RWPE2 (cell line): Measurements from ENCODE around the gene TIMM44.
A peak's percentile ranks its signal among the peaks of the same experiment; 100 is the strongest.

Experiments used
- ATAC-seq: fragments of 200-7000 bp; cut with Tn5 transposase; 3 replicates; pipeline ENCODE4 v1.9.1; 2021; ENCODE audit warnings: low read depth
- DNase-seq: peaks from one replicate; pipeline ENCODE4 v3.0.0-alpha.2; 2020; ENCODE audit warnings: low spot score
- H3K27ac ChIP-seq: fragments of 450-650 bp; 2 replicates; pipeline ENCODE4 v1.5.1; 2017; ENCODE audit warnings: mild to moderate bottlenecking; ENCODE audit not compliant: poor library complexity, severe bottlenecking
- H3K27me3 ChIP-seq: fragments of 250-450 bp; sonication (Bioruptor Pico); 2 replicates; pipeline ENCODE4 v1.5.1; 2021; ENCODE audit warnings: mild to moderate bottlenecking, moderate library complexity; ENCODE audit not compliant: insufficient read depth, poor library complexity, severe bottlenecking
- H3K36me3 ChIP-seq: fragments of 250-450 bp; sonication (Bioruptor Pico); 2 replicates; pipeline ENCODE4 v1.5.1; 2020; ENCODE audit warnings: low read depth, mild to moderate bottlenecking, moderate library complexity
- H3K4me1 ChIP-seq: fragments of 250-450 bp; sonication (Bioruptor Pico); 2 replicates; pipeline ENCODE4 v1.5.1; 2021; ENCODE audit warnings: mild to moderate bottlenecking, moderate library complexity; ENCODE audit not compliant: insufficient read depth, poor library complexity, severe bottlenecking
- H3K4me3 ChIP-seq: fragments of 250-450 bp; sonication (Bioruptor Pico); 2 replicates; pipeline ENCODE4 v1.5.1; 2021; ENCODE audit warnings: mild to moderate bottlenecking, moderate library complexity; ENCODE audit not compliant: severe bottlenecking
- H3K9me3 ChIP-seq: fragments of 250-450 bp; sonication (Bioruptor Pico); 2 replicates; pipeline ENCODE4 v1.5.1; 2021; ENCODE audit warnings: mild to moderate bottlenecking, moderate library complexity; ENCODE audit not compliant: severe bottlenecking
- TF ChIP-seq, protein P1 (sequence below): fragments of 450-650 bp; IDR thresholded peaks from one replicate; pipeline ENCODE4 v1.5.1; 2017; ENCODE audit warnings: mild to moderate bottlenecking, moderate library complexity; ENCODE audit not compliant: poor library complexity, severe bottlenecking

Gene TIMM44

DNA sequence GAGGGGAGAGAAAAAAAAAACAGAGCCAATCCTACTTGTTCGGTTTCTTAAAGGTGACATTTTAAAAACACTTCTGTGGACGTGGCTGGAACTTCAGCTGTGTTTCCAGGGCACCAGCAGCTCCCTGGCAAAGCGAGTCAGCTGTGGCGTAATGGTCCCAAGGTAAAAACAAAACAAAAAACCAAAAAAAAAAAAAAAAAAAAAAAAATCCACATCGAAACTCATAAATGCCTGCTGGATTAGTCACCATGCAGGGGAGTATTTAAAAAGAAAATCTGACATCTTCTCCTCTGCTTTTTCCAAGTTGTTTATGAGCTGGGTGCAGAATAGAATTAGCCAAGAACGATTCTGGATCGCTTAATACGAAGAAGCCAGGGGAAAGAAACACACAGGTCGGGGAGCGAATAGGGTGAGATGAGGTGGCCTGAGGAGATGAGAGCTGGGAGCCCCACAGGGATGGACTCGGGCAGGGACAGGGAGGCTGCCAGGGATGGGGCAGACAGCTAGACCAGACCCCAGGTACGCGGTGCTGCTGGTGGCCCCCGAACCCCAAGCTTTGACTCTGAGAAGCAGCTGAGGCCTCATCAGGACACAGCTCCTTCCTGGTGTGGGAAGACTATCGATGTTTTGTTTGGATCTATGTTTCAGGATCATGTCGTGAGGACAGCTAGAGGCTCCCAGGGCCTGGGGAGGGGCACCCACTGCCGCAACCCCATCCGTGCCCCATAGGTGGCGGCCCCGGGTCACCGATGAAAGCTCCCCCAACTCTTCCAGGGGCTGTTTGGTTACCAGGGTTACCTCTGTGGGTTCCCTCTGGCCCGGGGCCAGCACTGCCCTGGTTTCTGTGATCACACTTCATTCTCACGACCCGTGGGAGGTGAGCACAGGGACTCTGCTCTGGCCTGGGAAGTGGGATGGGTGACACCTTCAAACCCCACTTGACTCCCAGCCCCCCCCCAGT is 14.4 kb downstream of the TIMM44 start:
- no peak overlapping the region for H3K4me3 ChIP-seq

DNA sequence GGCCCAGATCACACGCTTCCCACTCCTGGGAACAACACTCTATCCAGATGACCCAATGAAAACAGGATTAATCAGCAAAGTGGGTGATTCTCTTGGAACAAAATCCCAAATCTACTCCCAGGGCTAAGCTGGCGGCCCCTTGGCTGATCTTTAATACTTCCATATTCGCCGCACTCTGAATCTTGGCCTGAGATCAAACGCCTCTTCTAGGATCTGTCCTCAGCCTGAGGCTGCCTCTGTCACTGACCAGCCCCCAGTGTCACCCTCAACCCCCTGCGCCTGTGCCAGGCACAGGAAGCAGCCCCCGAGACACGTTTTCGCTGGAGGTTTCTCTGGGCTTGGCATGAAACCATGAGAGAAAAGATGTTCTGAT is 15.1 kb downstream of the TIMM44 start:
- Histone ChIP-seq H3K36me3 (peaks cover 36% of the 10 kb centered on the region), H3K27ac (peak overlapping the region; percentile 77), H3K4me3 (no peak overlapping the region), H3K4me1 (peaks cover 15% of the 10 kb centered on the region), H3K27me3 (no peaks in the 10 kb centered on the region), H3K9me3 (no peaks in the 10 kb centered on the region)
- no peak for DNase-seq
- ATAC-seq = no peak
- TF ChIP-seq, protein P1, sequence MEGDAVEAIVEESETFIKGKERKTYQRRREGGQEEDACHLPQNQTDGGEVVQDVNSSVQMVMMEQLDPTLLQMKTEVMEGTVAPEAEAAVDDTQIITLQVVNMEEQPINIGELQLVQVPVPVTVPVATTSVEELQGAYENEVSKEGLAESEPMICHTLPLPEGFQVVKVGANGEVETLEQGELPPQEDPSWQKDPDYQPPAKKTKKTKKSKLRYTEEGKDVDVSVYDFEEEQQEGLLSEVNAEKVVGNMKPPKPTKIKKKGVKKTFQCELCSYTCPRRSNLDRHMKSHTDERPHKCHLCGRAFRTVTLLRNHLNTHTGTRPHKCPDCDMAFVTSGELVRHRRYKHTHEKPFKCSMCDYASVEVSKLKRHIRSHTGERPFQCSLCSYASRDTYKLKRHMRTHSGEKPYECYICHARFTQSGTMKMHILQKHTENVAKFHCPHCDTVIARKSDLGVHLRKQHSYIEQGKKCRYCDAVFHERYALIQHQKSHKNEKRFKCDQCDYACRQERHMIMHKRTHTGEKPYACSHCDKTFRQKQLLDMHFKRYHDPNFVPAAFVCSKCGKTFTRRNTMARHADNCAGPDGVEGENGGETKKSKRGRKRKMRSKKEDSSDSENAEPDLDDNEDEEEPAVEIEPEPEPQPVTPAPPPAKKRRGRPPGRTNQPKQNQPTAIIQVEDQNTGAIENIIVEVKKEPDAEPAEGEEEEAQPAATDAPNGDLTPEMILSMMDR = no peak

More for the DNA sequence above, 14.4 kb downstream of the TIMM44 start:
- peaks cover 15% of the 10 kb centered on the region for H3K4me1 ChIP-seq
- DNase-seq (peak; percentile 66), ATAC-seq (peak; percentile 50)
- TF ChIP-seq, protein P1 = peak; percentile 35
- no peaks in the 10 kb centered on the region for H3K9me3 ChIP-seq
- peak overlapping the region; percentile 77 for H3K27ac ChIP-seq
- no peaks in the 10 kb centered on the region for H3K27me3 ChIP-seq
- H3K36me3 ChIP-seq = peaks cover 43% of the 10 kb centered on the region

DNA sequence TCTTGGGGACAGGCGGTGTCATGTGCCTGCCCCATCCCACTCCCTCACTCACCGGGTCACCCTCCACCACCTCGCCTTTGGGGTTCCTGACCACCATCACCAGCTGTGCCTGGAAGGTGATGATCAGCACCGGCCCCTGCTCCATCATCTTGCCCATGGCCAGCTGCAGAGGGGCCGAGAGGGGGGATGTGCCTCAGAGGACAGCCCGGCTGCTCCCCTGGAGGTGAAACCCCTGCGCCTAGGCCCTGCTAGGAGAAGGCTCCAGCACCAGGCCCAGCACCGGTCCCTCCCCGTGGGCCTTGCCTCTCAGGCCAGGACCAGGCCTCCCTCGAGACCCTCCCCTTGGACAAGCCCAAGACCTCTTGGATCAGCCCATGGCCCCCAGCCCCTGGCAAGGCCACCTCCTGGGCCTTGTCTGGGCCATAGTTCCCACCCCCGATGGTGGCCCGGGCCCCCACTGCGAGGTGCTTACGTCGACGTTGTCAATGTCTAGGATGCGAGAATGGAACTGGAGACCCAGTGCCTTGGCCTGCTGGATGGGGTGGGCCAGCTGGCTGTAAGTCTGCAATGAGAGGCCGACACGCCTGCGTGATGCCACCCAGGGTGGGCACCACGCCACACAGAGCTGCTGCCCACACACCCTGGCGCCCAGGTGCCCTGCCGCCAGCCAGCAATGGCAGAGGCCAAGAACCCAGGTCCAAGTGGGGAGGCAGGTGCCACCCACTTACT is 15.7 kb downstream of the TIMM44 start:
- H3K27me3 ChIP-seq = no peaks in the 10 kb centered on the region
- H3K36me3 ChIP-seq = peaks cover 31% of the 10 kb centered on the region
- DNase-seq = peak; percentile 55
- ATAC-seq = no peak
- H3K4me1 ChIP-seq = peaks cover 15% of the 10 kb centered on the region
- H3K27ac ChIP-seq = peak overlapping the region; percentile 77
- no peak overlapping the region for H3K4me3 ChIP-seq
- no peaks in the 10 kb centered on the region for H3K9me3 ChIP-seq
- TF ChIP-seq, protein P1 = no peak

DNA sequence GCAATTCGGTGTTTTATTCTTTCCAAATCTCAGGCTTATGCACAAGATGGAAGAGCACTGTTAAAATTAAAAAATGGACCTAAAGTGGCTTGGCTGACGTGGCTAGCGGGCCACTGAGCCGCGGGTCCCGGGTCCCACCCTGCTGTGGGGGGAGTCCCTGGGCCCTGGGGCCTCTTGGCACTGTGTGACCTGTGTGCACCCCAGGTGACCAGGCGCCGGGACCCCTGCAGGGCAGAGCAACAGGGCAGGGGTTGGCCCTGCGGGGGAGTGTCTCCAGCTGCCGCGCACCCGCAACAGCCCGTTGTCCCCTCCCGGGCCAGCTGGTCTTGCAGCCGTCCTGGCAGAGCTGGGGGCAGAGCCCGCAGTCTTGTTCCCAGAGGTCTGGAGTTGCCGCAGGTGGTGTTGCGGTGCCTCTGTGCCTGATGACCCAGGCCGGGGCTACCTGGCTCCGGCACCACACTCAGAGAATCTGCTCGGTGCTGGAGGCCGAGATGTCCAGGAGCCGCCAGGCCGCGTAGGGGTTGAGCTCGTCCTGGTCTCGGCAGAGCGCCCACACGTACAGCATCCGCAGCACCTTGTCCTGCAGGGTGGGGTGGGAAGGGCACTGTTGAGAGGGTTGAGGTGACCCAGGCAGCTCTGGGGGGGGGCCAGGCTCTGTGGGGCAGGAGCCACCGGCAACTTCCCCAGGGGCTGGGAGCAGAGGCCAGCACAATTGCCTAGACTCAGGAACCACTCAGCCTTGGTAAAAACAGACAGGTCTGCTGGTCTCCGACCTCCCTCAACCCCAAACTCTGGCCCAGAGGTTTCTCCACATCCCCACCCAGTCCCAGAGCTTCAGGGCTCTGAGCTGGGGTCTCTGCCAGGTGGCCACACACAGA is 16.5 kb downstream of the TIMM44 start:
- Histone ChIP-seq H3K27me3 (no peaks in the 10 kb centered on the region), H3K9me3 (no peaks in the 10 kb centered on the region), H3K4me3 (no peak overlapping the region), H3K36me3 (peaks cover 23% of the 10 kb centered on the region), H3K27ac (no peak overlapping the region), H3K4me1 (peaks cover 15% of the 10 kb centered on the region)
- TF ChIP-seq, protein P1 = no peak
- DNase-seq (no peak), ATAC-seq (no peak)
